Stimulated activated CD4-positive, alpha-beta T cell treated with anti-CD3 and anti-CD28 coated beads, Interleukin-4, amount 100 ng/mL, for 24 hours (primary cell): Measurements from ENCODE around the gene APLP2.
A peak's percentile ranks its signal among the peaks of the same experiment; 100 is the strongest.
"Not testable (repeated sequence)": the region's sequence is repeated elsewhere in the genome, so short reads cannot be mapped to it uniquely, and the experiment has no call there.

ENCODE experiments used
- DNase-seq: peaks from one replicate; pipeline ENCODE4 v3.0.0-alpha.2; 2020

The APLP2 gene

GRCh38 chr11:130069659-130070108 lies at the start of gene APLP2:
APLP2 (plus strand) TSS chr11:130069894; CDS start chr11:130069978, 84 bp downstream.
- DNase-seq = peak; percentile 98

GRCh38 chr11:130020323-130020722 lies 49.4 kb upstream of the APLP2 start:
- no peak for DNase-seq

- DNase-seq = not testable (repeated sequence)
Observed at GRCh38 chr11:130021606-130022005, 48.1 kb upstream of the APLP2 start.

GRCh38 chr11:130022799-130023198 lies 46.9 kb upstream of the APLP2 start:
- no peak for DNase-seq

GRCh38 chr11:130023204-130023603 lies 46.5 kb upstream of the APLP2 start:
- no peak for DNase-seq

DNA sequence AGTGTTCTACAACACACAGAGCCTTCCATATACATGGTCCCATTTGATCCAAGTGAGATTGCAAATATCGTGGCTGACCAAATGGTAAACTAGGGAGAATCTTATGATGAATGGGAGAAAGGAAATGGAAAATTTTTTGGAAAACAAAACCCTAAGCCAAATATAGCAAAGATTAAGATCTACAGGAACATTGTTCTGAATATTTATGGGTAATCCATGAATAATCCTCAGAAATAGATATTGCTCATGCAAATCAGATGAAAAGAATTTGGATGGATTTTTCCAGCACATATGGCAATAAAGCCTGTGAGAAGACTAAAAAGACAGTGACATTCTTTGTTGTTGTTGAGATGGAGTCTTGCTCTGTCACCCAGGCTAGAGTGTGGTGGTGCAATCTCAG lies 45.3 kb upstream of the APLP2 start:
- DNase-seq = no peak

- DNase-seq = no peak
Observed at GRCh38 chr11:130025371-130025770, 44.3 kb upstream of the APLP2 start.

GRCh38 chr11:130029137-130029536 lies 40.6 kb upstream of the APLP2 start:
- no peak for DNase-seq

- DNase-seq = no peak
Observed at GRCh38 chr11:130031056-130031455, 38.6 kb upstream of the APLP2 start.

DNA sequence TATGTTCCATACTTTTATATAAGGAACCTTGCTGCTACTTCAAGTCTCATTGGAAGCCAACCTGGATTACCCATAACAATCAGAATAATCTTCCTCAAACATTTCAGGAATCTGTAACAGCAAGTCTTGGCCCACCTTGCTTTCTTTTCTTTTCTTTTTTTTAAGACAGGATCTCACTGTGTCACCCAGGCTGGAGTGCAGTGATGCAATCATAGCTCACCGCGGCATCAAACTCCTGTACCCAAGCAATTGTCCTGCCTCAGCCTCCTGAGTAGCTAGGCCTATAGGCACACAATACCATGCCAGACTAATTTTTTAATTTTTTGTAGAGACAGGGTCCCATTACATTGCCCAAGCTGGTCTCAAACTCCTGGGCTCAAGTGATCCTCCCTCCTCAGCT lies 37.7 kb upstream of the APLP2 start:
- no peak for DNase-seq

DNA sequence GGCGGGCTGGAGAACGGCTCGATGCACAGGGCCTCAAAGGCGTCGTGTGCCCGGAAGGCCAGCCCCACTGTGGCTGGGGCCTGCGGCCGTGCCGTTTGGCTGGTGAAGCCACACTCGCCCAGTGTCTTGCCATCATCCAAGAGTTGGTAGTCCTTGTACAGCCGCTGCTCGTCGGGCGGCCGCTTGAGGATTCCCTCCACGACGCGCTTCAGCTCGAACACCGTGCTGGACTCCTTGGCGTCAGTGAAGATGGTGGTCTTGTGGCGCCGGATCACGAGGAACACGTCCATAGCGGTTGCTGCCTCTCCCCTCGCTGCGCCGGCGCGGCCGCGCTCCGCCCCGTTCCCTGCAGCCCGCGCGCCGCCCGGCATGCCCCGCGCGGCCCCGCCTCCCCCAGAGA lies 36.8 kb upstream of the APLP2 start:
- DNase-seq = no peak

- DNase-seq = no peak
Observed at GRCh38 chr11:130034236-130034635, 35.5 kb upstream of the APLP2 start.

DNA sequence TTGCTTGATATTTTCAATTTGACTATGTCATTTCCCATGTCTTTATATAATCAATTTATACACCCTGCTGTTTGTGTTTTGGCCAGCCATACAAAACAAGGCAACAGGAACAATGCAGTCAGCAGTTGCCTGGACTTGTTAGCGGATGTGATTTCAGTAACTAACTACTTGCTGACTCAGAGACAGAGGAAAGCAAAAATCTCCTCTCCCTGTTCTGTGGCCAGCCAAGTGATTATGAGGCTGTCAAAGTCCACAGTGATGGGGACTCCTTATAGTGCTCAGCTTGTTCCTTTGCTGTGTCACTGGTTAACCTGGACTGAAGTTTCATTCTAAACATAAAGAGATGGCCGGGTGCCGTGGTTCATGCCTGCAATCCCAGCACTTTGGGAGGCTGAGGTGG lies 32.6 kb upstream of the APLP2 start:
- DNase-seq = no peak

GRCh38 chr11:130037881-130038585 lies 31.7 kb upstream of the APLP2 start:
- no peak for DNase-seq

DNA sequence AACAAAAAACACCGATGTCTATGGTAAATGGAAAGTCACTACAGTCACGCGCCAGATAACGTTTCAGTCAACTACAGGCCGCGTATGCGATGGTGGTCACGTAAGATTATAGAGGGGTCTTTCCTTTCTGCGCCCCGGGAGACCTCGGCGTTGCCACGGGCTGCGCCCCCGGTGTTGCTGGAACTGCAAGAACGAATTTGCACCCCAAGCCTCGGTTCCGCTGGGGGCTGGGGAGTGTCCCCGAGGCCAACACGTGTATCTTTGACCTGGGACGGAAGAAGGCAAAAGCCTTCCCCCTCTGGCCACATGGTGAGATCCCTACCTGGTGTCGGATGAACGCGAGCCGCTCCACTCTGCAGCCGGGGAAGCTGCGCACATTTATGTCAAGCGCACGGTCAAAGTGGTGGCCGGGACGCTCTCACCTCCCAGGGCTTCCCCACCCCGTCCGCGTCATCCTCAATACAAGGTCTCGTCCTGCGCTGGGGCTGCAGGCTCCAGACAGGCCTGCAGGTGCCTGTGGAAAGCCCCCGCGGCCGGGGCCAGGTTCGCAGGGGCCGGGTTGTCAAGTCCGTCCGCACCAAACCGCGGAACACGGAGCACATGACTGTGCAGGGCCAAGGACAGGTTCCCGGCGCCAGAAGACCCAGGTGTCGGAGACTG lies 29.3 kb upstream of the APLP2 start:
- no peak for DNase-seq

DNA sequence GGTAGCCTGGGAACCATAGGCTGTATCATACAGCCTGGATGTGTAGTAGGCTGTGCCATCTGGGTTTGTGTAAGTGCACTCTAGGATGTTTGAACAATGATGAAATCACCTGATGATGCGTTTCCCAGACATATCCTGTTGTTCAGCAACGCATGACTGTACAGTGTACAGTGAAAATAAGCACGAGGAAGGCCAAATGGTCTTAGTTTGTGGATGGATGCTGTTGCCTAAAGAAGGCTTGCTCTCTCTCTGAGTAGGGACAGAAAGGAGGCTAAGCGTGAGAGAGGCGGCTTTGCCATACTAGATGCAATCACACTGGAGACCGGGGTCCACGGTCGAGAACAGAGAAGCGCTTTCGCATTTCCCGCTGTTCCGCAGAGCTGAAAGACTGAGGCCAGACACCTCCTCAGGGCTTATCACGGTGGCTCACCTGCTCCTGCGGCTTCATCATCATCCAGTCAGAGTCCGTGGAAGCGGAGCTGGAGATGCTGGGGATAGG lies 27.6 kb upstream of the APLP2 start:
- DNase-seq = no peak

GRCh38 chr11:130043575-130043974 lies 26.1 kb upstream of the APLP2 start:
- DNase-seq = no peak

DNA sequence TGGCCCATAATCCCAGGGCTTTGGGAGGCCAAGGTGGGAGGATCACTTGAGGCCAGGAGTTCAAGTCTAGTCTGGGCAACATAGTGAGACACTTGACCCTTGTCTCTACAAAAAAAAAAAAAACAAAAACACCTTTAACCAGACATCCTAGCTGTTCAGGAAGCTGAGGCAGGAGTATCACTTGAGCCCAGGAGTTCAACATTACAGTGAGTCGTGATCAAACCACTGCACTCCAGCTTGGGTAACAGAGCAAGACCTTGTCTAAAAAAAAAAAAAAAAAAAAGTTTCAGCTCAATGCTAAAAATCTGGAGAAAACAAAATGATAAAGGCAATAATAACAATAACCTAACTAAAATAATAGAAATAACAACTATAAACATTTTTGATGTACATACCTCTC lies 22.6 kb upstream of the APLP2 start:
- DNase-seq = no peak

GRCh38 chr11:130049328-130049771 lies 20.3 kb upstream of the APLP2 start:
- DNase-seq = no peak

DNA sequence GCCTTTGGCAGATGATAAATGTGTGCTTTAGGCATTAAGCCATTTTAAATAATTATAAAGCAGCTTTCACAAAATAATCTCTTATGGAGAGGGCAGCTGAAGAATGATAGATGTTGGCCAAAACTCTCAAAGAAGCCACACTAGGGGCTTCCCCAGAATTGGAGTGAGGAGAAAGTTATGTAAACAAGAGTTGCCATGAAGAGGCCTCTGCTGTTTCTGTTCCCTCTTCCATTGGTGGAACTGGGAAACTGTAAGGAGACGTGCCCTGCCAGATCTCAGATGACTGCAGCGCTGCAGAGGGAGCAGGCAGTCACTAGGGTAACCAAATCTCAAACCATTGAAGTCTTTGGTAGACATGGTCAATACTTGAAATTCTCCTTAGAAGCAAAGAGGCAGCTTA lies 19.4 kb upstream of the APLP2 start:
- no peak for DNase-seq

DNA sequence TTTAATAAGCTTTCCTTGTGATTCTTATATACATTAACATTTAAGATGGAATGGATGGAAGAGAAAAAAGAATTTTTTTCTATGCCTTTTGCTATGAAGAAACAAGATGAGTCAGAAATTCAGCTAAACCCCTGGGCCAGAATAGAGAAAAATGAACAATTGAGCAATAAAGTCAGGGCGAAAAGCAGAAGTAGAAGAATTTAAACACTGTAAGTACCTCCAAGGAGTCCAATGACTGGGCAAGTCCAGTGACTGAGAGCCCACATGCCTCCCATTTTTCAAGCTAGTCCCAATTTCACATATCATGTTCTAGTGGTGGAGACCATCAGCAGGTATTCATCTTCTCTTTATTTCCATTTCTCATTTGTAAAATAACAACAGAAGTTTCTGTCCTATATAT lies 18.6 kb upstream of the APLP2 start:
- DNase-seq = no peak

- no peak for DNase-seq
Observed at GRCh38 chr11:130052567-130052966, 17.1 kb upstream of the APLP2 start.

- no peak for DNase-seq
Observed at GRCh38 chr11:130054966-130055365, 14.7 kb upstream of the APLP2 start.

DNA sequence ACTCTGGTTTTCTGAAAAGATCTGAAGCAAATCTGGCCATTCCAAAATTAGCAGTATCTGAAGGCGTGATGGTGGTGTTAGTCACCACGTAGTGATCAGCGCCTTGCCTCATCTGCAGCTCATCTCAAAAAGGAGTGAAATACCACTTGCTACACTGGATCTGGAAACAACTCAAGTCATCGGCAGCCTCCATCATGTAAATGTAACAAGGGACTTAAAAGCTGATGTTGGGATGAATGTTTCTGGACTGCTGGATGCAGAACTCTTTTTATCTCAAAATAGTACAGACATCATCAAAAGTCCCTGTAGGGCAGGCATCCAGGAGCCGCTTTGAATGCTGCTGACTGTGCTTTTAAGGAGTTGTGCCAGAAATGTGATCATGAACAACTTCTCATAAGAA lies 14.1 kb upstream of the APLP2 start:
- no peak for DNase-seq
